ENCODE results near the gene MYO10.

DNA sequence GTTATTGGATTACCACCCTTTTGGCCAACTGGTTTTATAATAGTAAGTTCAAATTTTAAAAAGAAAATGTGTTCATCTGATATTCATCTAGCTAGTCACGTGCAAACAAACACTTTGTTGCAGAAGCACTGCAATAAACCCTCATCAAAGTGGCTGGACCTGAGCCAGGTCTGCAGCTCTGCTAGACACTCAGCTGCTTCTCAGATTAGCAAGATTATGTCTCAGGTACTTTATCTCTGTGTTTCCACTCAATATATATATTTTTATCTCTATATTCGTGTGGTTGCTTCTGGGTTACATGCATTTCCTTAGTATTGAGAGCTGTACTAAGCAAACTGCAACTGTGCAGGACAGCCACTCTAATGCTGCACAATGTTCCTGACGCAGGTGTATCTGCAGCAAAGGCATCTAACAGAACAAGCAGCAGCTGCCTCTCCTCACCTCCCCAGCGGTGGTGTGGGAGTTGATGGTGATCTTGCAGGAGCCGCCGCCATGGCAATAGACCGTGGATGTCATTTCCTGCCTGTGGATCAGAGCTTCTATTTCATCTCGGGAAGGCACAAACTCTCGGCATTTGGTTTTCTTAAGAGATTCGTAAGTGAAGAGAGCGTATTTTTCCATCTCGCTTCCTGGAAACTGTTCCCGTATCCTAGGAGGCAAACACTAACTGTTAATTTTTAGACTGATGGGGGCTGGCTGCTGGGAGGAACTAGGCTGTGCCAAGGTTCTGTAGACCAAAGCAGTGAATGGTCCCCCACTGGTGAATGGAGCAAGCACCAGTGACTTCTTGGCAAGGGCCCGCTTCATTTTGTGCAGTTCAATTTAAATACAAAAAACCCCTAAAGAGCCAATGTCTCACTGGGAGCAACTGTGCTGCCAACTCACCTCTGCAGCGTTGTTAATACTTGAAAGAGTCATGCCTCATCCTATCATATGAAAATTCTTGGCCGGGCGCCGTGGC lies 262.6 kb downstream of the MYO10 start:
- TF ChIP-seq TAF1 (IDR thresholded peaks at IDR 0.05; ENCODE audit: low read depth) (no peak), TEAD4 (IDR thresholded peaks at IDR 0.05) (no peak)
